B cell (primary cell): ENCODE data around the gene LRIT3.

Experiments
- CTCF ChIP-seq: fragments of 200-600 bp; IDR thresholded peaks from one replicate; pipeline ENCODE4 v1.8.0; 2022; ENCODE audit warnings: antibody characterized with exemption, mild to moderate bottlenecking
- EZH2 ChIP-seq: IDR thresholded peaks from 2 replicates; pipeline ENCODE4 v1.6.1; 2012; ENCODE audit warnings: borderline replicate concordance, low read depth, mild to moderate bottlenecking, moderate library complexity, low read length; ENCODE audit not compliant: insufficient read depth, poor library complexity, severe bottlenecking

DNA sequence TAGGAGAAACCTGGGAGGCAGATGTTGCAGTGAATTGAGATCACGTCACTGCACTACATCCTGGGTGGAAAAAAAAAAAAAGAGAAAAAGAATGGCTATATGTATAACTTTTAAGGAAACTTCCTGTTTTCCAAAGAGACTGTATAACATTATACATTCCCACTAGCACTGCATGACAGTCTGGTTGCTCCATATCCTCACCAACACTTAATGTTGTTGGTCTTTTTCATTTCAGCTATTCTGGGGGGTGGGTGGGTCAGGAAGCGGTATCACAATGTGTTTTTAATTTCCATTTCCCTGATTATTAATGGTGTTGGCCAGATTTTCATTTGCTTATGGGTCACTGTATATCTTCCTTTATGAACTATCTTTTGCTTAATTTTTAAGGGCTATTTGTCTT, 13.4 kb downstream of the LRIT3 start:
- TF ChIP-seq CTCF = no peak
- no peak for TF ChIP-seq EZH2
